HCEC 1CT (cell line): Measurements from ENCODE around the gene TXNRD2.

Experiments
- DNase-seq: peaks from one replicate; pipeline ENCODE4 v3.0.0-alpha.2; 2017

TXNRD2 gene

GRCh38 chr22:19854778-19855503 is 86.7 kb downstream of the TXNRD2 start, which contains the start of the genes GNB1L and RTL10:
Gene GNB1L, minus strand, starts transcription at chr22:19854874. Its CDS starts 33,519 bp downstream, at chr22:19821355.
Gene RTL10, minus strand, starts transcription at chr22:19854874. Its CDS starts 2,613 bp downstream, at chr22:19852261.
- peak; percentile 97 for DNase-seq

GRCh38 chr22:19853879-19854777 is 87.5 kb downstream of the TXNRD2 start:
- no peak for DNase-seq

- no peak for DNase-seq
Observed at GRCh38 chr22:19853058-19853878, 88.3 kb downstream of the TXNRD2 start.

- no peak for DNase-seq
Observed at GRCh38 chr22:19852177-19852781, 89.3 kb downstream of the TXNRD2 start.

- no peak for DNase-seq
Observed at GRCh38 chr22:19851291-19852176, 90.1 kb downstream of the TXNRD2 start.

GRCh38 chr22:19850763-19851109 is 90.9 kb downstream of the TXNRD2 start:
- DNase-seq, result no peak

- DNase-seq, result no peak
Observed at GRCh38 chr22:19849835-19850762, 91.5 kb downstream of the TXNRD2 start.

- DNase-seq, result peak; percentile 23
Observed at GRCh38 chr22:19848298-19849224, 93.1 kb downstream of the TXNRD2 start.

- DNase-seq, result no peak
Observed at GRCh38 chr22:19847345-19847632, 94.3 kb downstream of the TXNRD2 start.

- no peak for DNase-seq
Observed at GRCh38 chr22:19846620-19847344, 94.8 kb downstream of the TXNRD2 start.

GRCh38 chr22:19845054-19845722 is 96.4 kb downstream of the TXNRD2 start:
- no peak for DNase-seq

- DNase-seq, result no peak
Observed at GRCh38 chr22:19844377-19845053, 97.1 kb downstream of the TXNRD2 start.

GRCh38 chr22:19843857-19844376 is 97.7 kb downstream of the TXNRD2 start:
- no peak for DNase-seq

- no peak for DNase-seq
Observed at GRCh38 chr22:19843107-19843856, 98.3 kb downstream of the TXNRD2 start.

- DNase-seq, result no peak
Observed at GRCh38 chr22:19842393-19843106, 99.1 kb downstream of the TXNRD2 start.
